Measurements from ENCODE around the gene SCUBE1.

SCUBE1 gene

GRCh38 chr22:43351966-43352345 is 8.8 kb upstream of the SCUBE1 start:
- Histone ChIP-seq H3F3A (ENCODE audit: low read depth) (no peaks in the 10 kb centered on the region), H3K9ac (ENCODE audit: low read depth, low read length, poor library complexity, severe bottlenecking) (no peak overlapping the region), H3K4me3 (ENCODE audit: low read length, poor library complexity, severe bottlenecking) (no peak overlapping the region), H2AFZ (ENCODE audit: low read length) (no peak overlapping the region; the same call in 1 of the 2 replicates), H3K9me3 (ENCODE audit: insufficient read depth, low read depth, low read length) (no peaks in the 10 kb centered on the region), H3K27me3 (ENCODE audit: insufficient read depth, low read length, poor library complexity, severe bottlenecking) (no peaks in the 10 kb centered on the region), H4K20me1 (ENCODE audit: insufficient read depth, low read length, poor library complexity, severe bottlenecking) (no peaks in the 10 kb centered on the region), H3K36me3 (ENCODE audit: insufficient read depth, low read length) (no peaks in the 10 kb centered on the region), H3K79me2 (ENCODE audit: insufficient read depth, low read length) (no peaks in the 10 kb centered on the region), H3K4me1 (ENCODE audit: insufficient read depth, low read length, poor library complexity, severe bottlenecking) (no peaks in the 10 kb centered on the region), H3K4me2 (ENCODE audit: low read depth, low read length, poor library complexity, severe bottlenecking) (no peak overlapping the region), H3K9me2 (replicated peaks; ENCODE audit: low read depth, low read length) (no peaks in the 10 kb centered on the region)
- TF ChIP-seq CTCF (conservative IDR thresholded peaks at IDR 0.05; ENCODE audit: low read length) = no peak
- TF ChIP-seq EZH2phosphoT487 (IDR thresholded peaks at IDR 0.05; ENCODE audit: borderline replicate concordance) = no peak

- H4K20me1 ChIP-seq (ENCODE audit: insufficient read depth, low read length, poor library complexity, severe bottlenecking) = no peaks in the 10 kb centered on the region
- H3K27me3 ChIP-seq (ENCODE audit: insufficient read depth, low read length, poor library complexity, severe bottlenecking) = no peaks in the 10 kb centered on the region
- no peaks in the 10 kb centered on the region for H3K9me3 ChIP-seq (ENCODE audit: insufficient read depth, low read depth, low read length)
- H2AFZ ChIP-seq (ENCODE audit: low read length) = no peak overlapping the region
- no peaks in the 10 kb centered on the region for H3K79me2 ChIP-seq (ENCODE audit: insufficient read depth, low read length)
- H3K9ac ChIP-seq (ENCODE audit: low read depth, low read length, poor library complexity, severe bottlenecking) = no peak overlapping the region
- no peaks in the 10 kb centered on the region for H3K36me3 ChIP-seq (ENCODE audit: insufficient read depth, low read length)
- H3K4me2 ChIP-seq (ENCODE audit: low read depth, low read length, poor library complexity, severe bottlenecking) = no peak overlapping the region
- H3F3A ChIP-seq (ENCODE audit: low read depth) = no peaks in the 10 kb centered on the region
- H3K4me3 ChIP-seq (ENCODE audit: low read length, poor library complexity, severe bottlenecking) = no peak overlapping the region
- H3K4me1 ChIP-seq (ENCODE audit: insufficient read depth, low read length, poor library complexity, severe bottlenecking) = peaks cover 17% of the 10 kb centered on the region
- no peak for TF ChIP-seq EZH2phosphoT487 (IDR thresholded peaks at IDR 0.05; ENCODE audit: borderline replicate concordance)
- TF ChIP-seq CTCF (conservative IDR thresholded peaks at IDR 0.05; ENCODE audit: low read length) = no peak
- H3K9me2 ChIP-seq (replicated peaks; ENCODE audit: low read depth, low read length) = no peaks in the 10 kb centered on the region
These were observed 6.5 kb upstream of the SCUBE1 start for GRCh38 chr22:43349636-43350035.

- no peak overlapping the region for H3K9ac ChIP-seq (ENCODE audit: low read depth, low read length, poor library complexity, severe bottlenecking)
- H3K4me3 ChIP-seq (ENCODE audit: low read length, poor library complexity, severe bottlenecking) = no peak overlapping the region
- TF ChIP-seq CTCF (conservative IDR thresholded peaks at IDR 0.05; ENCODE audit: low read length) (peak; percentile 83), EZH2phosphoT487 (IDR thresholded peaks at IDR 0.05; ENCODE audit: borderline replicate concordance) (no peak)
- no peaks in the 10 kb centered on the region for H3K9me3 ChIP-seq (ENCODE audit: insufficient read depth, low read depth, low read length)
- H3K9me2 ChIP-seq (replicated peaks; ENCODE audit: low read depth, low read length) = no peaks in the 10 kb centered on the region
- H3F3A ChIP-seq (ENCODE audit: low read depth) = no peaks in the 10 kb centered on the region
- no peaks in the 10 kb centered on the region for H3K79me2 ChIP-seq (ENCODE audit: insufficient read depth, low read length)
- H3K27me3 ChIP-seq (ENCODE audit: insufficient read depth, low read length, poor library complexity, severe bottlenecking) = no peaks in the 10 kb centered on the region
- H2AFZ ChIP-seq (ENCODE audit: low read length) = peak overlapping the region; percentile 52
- H4K20me1 ChIP-seq (ENCODE audit: insufficient read depth, low read length, poor library complexity, severe bottlenecking) = no peaks in the 10 kb centered on the region
- H3K36me3 ChIP-seq (ENCODE audit: insufficient read depth, low read length) = no peaks in the 10 kb centered on the region
- H3K4me2 ChIP-seq (ENCODE audit: low read depth, low read length, poor library complexity, severe bottlenecking) = peak overlapping the region; percentile 34
- H3K4me1 ChIP-seq (ENCODE audit: insufficient read depth, low read length, poor library complexity, severe bottlenecking) = peaks cover 17% of the 10 kb centered on the region
These were observed 3.4 kb upstream of the SCUBE1 start for GRCh38 chr22:43346521-43346929.

All from Loucy (cell line).